ENCODE results near the gene METTL25B. TPM values are rescaled to one million over a fixed set of nuclear protein-coding genes. Genes with fewer than 3 reads are reported as not detected.
A peak's percentile ranks its signal among the peaks of the same experiment; 100 is the strongest.

METTL25B gene
- total and polyA plus RNA-seq, 7 experiments from 2014 or later = 4.4 to 29.8 (median 29.0) TPM

DNA sequence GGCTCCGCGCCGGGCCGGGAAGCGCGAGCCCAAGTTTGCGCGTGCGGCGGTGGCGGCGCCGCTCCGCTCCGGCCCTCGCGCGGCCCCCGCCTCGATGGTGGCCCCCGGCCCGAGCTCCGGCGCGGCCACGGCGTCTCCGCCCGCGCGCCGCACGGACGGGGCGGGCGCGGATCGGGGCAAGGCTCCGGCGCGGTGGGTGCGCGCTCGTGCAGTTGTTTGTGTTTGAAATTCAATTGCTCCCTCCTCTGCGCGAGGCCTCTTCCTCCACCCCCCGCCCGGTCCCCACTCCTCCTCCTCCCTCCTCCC, 23.1 kb downstream of the METTL25B start, which contains the start of gene HDGF:
TSS of gene HDGF (minus strand) at position 225 of the 306 bp plus-strand sequence. CDS start 246 bp downstream, outside the sequence.
- Mint-ChIP-seq H3K27ac (peak within 1 kb of the TSS; percentile 85 to 96 (median 91)), H3K27me3 (no peaks in the 10 kb centered on the region), H3K36me3 (peaks cover 0 to 18% (median 0%) of the 10 kb centered on the region in 5 donors), H3K9me3 (no peaks in the 10 kb centered on the region), H3K4me1 (peaks cover 43 to 61% (median 51%) of the 10 kb centered on the region in 7 donors), H3K4me3 (peak within 1 kb of the TSS; percentile 88 to 98 (median 94))
- peak within 1 kb of the TSS; percentile 90 for H3K27ac ChIP-seq (ENCODE audit: low read depth, low read length)
- no peak for ATAC-seq
- CTCF ChIA-PET = interaction anchor here (0.7 to 1.8 kb wide), 4 partner anchors 24 to 63 kb away, joined by 3 to 6 read pairs (median 3); partner anchors contain the start of gene METTL25B
- peaks cover 38 to 41% of the 10 kb centered on the region in 2 donors for H3K4me1 ChIP-seq (ENCODE audit: control insufficient read depth in 2 of 2, insufficient read depth in 2 of 2, low read length in 2 of 2)
- POLR2A ChIA-PET = interaction anchor here (0.6 to 4.5 kb wide), 7 partner anchors 10 to 388 kb away, joined by 3 to 64 read pairs (median 11); partner anchors contain the start of genes ISG20L2, METTL25B, MRPL24 and PRCC
- intact Hi-C loops (cut with micrococcal nuclease) = loop anchor here (1.0 kb wide), 6 partner anchors 10 to 413 kb away; partner anchors contain the start of genes ISG20L2 (in 2 of the 2), METTL25B (in 2 of the 2), MRPL24 (in 2 of the 2) and PRCC (in 2 of the 2)
- DNase-seq = no peak
- peak within 1 kb of the TSS; percentile 93 for H3K4me3 ChIP-seq (ENCODE audit: low read length)
- no peaks in the 10 kb centered on the region for H3K27me3 ChIP-seq (ENCODE audit: control insufficient read depth in 2 of 2, insufficient read depth in 2 of 2, low read length in 2 of 2)
- H3K36me3 ChIP-seq (ENCODE audit: control insufficient read depth in 2 of 3, insufficient read depth in 3 of 3, low read length in 3 of 3) = peaks cover 0 to 6% (median 0%) of the 10 kb centered on the region in 3 experiments
- H3K9me3 ChIP-seq (ENCODE audit: control insufficient read depth in 2 of 3, low read length in 3 of 3) = no peaks in the 10 kb centered on the region

DNA sequence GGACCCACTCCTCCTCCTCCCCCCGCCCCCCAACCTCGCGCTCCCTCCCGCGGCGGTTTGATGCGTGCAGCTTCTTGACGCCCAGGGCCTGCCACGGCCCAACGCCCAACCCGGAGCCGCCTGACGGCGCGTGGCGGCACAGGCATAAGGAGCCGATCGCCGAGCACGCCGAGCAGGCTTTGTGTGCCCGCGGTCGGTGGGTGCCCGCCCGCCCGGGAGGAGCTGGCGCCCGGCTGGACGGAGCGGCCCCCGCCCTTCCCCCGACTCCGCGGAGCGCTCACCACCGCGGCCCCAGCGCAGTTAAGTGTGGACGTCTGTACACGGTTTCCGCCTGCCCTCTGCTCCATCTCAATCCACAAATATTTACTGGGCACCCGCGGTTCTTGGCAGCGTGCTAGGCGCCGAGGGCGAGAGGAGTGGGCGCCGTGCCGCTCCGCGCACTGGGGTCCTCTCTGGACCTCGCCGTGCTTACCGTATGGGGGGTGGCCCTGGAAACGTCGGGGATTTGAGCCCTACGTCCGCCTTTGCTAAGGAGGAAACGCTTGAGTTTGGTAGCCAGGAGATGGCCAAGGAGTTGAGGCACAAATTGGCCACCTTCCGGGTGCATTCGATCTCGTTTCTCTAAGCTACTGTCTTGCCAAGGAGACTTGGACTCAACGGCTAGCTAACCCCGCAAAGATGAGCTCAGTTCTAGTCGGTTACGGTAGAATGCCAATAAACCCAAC, 23.6 kb downstream of the METTL25B start:
- Mint-ChIP-seq H3K36me3 (peaks cover 0 to 18% (median 0%) of the 10 kb centered on the region in 5 donors), H3K27me3 (no peaks in the 10 kb centered on the region), H3K4me1 (peaks cover 38 to 57% (median 46%) of the 10 kb centered on the region in 7 donors), H3K27ac (peak overlapping the region; percentile 82 to 96 (median 90)), H3K9me3 (no peaks in the 10 kb centered on the region), H3K4me3 (peak overlapping the region; percentile 88 to 98 (median 92))
- H3K9me3 ChIP-seq (ENCODE audit: control insufficient read depth in 2 of 3, low read length in 3 of 3) = no peaks in the 10 kb centered on the region
- DNase-seq (peak; percentile 83 to 98 (median 92)), ATAC-seq (peak; percentile 96)
- intact Hi-C loops (cut with micrococcal nuclease) = loop anchor here (1.0 kb wide), 6 partner anchors 11 to 414 kb away; partner anchors contain the start of genes ISG20L2 (in 2 of the 2), METTL25B (in 2 of the 2), MRPL24 (in 2 of the 2) and PRCC (in 2 of the 2)
- H3K36me3 ChIP-seq (ENCODE audit: control insufficient read depth in 2 of 3, insufficient read depth in 3 of 3, low read length in 3 of 3) = peaks cover 0 to 6% (median 0%) of the 10 kb centered on the region in 3 experiments
- peak overlapping the region; percentile 93 for H3K4me3 ChIP-seq (ENCODE audit: low read length)
- POLR2A ChIA-PET = interaction anchor here (0.6 to 4.5 kb wide), 8 partner anchors 9 to 387 kb away, joined by 3 to 64 read pairs (median 8); partner anchors contain the start of genes ISG20L2, METTL25B, MRPL24 and PRCC
- H3K27ac ChIP-seq (ENCODE audit: low read depth, low read length) = peak overlapping the region; percentile 90
- H3K4me1 ChIP-seq (ENCODE audit: control insufficient read depth in 2 of 2, insufficient read depth in 2 of 2, low read length in 2 of 2) = peaks cover 36 to 38% of the 10 kb centered on the region in 2 donors
- CTCF ChIA-PET = interaction anchor here (0.7 to 1.8 kb wide), 7 partner anchors 11 to 62 kb away, joined by 3 to 6 read pairs (median 3); partner anchors contain the start of genes METTL25B, MRPL24 and PRCC
- no peaks in the 10 kb centered on the region for H3K27me3 ChIP-seq (ENCODE audit: control insufficient read depth in 2 of 2, insufficient read depth in 2 of 2, low read length in 2 of 2)

DNA sequence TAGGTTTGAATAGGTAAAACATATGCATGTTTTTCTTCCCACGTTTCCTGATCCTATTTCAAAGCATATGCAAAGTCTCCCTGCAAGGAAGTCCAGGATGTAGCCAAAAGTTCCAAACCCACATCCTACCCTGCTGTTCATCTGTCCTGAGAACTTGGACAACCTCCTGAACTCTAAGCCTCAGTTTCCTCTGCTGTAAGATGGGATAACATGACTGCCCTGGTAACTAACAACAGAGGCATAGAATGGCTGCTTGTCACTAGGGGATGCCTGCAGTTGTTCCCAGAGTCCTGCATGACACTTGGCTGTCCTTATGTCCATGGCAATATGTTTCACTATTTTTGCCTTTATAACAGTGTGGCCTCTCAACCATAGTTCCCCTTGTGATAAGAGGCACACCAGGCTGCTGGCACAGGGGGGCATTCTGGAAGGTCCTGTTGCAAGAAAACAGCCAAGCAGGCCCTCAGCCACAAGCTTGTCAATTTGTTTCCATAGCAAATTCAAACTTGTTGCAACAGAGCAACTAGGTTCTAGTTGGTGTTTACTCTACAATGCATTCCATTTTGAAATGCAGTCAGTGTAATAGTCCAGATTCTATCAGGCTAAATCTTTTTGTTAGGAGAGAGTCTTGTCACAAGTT, 24.7 kb downstream of the METTL25B start:
- H3K4me3 ChIP-seq (ENCODE audit: low read length) = peak overlapping the region; percentile 93
- peaks cover 31 to 49% (median 37%) of the 10 kb centered on the region in 7 donors for H3K4me1 Mint-ChIP-seq
- peaks cover 0 to 6% (median 0%) of the 10 kb centered on the region in 3 experiments for H3K36me3 ChIP-seq (ENCODE audit: control insufficient read depth in 2 of 3, insufficient read depth in 3 of 3, low read length in 3 of 3)
- H3K9me3 Mint-ChIP-seq = no peaks in the 10 kb centered on the region
- H3K4me1 ChIP-seq (ENCODE audit: control insufficient read depth in 2 of 2, insufficient read depth in 2 of 2, low read length in 2 of 2) = peaks cover 28 to 30% of the 10 kb centered on the region in 2 donors
- POLR2A ChIA-PET = interaction anchor here (1.3 to 4.5 kb wide), 5 partner anchors 8 to 25 kb away, joined by 4 to 64 read pairs (median 24); partner anchors contain the start of genes ISG20L2, METTL25B, MRPL24 and PRCC
- no peaks in the 10 kb centered on the region for H3K27me3 Mint-ChIP-seq
- CTCF ChIA-PET = interaction anchor here (0.9 to 1.4 kb wide), 2 partner anchors 12 to 27 kb away, joined by 4 to 6 read pairs; partner anchors contain the start of gene MRPL24
- no peaks in the 10 kb centered on the region for H3K9me3 ChIP-seq (ENCODE audit: control insufficient read depth in 2 of 3, low read length in 3 of 3)
- peak overlapping the region; percentile 39 to 96 (median 85) for H3K27ac Mint-ChIP-seq
- H3K36me3 Mint-ChIP-seq = peaks cover 0 to 18% (median 0%) of the 10 kb centered on the region in 5 donors
- no peak for DNase-seq
- intact Hi-C loops (cut with micrococcal nuclease) = no loop called here
- H3K4me3 Mint-ChIP-seq = peak overlapping the region; percentile 88 to 98 (median 92)
- H3K27ac ChIP-seq (ENCODE audit: low read depth, low read length) = peak overlapping the region; percentile 90
- no peak for ATAC-seq
- no peaks in the 10 kb centered on the region for H3K27me3 ChIP-seq (ENCODE audit: control insufficient read depth in 2 of 2, insufficient read depth in 2 of 2, low read length in 2 of 2)

DNA sequence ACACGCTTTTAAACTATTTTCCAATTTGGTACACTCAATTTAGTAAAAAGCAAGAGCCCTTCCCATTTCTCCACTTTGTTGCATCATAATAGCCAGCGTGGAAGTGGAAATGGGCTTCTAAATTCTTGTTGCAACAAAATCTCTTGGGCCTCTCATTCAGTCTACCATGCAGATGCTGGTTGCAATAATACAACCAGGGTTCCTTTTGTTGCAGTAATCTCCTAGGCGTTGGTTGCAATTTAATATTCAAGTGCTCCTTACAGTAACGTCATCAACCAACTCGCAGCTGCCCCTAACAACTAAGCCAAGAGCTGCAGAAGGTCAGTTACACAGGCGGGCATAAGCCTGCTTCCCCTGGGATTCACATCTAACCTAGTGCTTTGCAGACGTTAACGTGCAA, 25.9 kb downstream of the METTL25B start:
- ChIA-PET POLR2A (interaction anchor here (1.6 kb wide), 1 partner anchor 12 kb away, joined by 3 read pairs; no protein-coding TSS in a partner anchor), CTCF (no interaction called here)
- no peak overlapping the region for H3K4me3 ChIP-seq (ENCODE audit: low read length)
- DNase-seq (no peak), ATAC-seq (no peak)
- Mint-ChIP-seq H3K4me1 (peaks cover 20 to 42% (median 29%) of the 10 kb centered on the region in 7 donors), H3K9me3 (no peaks in the 10 kb centered on the region), H3K4me3 (peak overlapping the region in 2 of 10 donors; percentile 21 to 37), H3K27ac (no peak overlapping the region), H3K36me3 (peaks cover 0 to 8% (median 0%) of the 10 kb centered on the region in 5 donors), H3K27me3 (no peaks in the 10 kb centered on the region)
- no peaks in the 10 kb centered on the region for H3K27me3 ChIP-seq (ENCODE audit: control insufficient read depth in 2 of 2, insufficient read depth in 2 of 2, low read length in 2 of 2)
- H3K9me3 ChIP-seq (ENCODE audit: control insufficient read depth in 2 of 3, low read length in 3 of 3) = no peaks in the 10 kb centered on the region
- peaks cover 0 to 6% (median 0%) of the 10 kb centered on the region in 3 experiments for H3K36me3 ChIP-seq (ENCODE audit: control insufficient read depth in 2 of 3, insufficient read depth in 3 of 3, low read length in 3 of 3)
- no peak overlapping the region for H3K27ac ChIP-seq (ENCODE audit: low read depth, low read length)
- peaks cover 16 to 17% of the 10 kb centered on the region in 2 donors for H3K4me1 ChIP-seq (ENCODE audit: control insufficient read depth in 2 of 2, insufficient read depth in 2 of 2, low read length in 2 of 2)
- intact Hi-C loops (cut with micrococcal nuclease) = no loop called here

DNA sequence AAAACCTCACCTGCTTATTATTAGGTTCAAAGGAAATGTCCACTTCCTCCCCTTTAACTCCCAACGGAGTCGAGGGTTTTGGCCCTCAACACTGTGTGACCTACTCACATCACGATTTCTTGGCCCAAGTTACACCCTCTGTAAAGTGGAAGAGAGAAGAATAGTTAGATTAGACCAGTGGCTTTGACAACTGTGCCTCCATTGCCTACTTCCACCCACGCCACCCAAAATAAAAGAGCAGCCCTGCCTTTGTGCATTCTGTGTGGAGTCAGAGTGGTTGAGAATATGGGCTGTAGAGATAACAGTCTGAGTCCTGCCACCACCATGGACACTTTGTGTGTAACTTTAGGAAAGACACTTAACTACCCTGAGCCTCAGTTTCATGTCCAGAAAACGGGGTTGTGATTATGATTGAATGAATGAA, 27.3 kb downstream of the METTL25B start:
- CTCF ChIA-PET = interaction anchor here (1.4 to 2.7 kb wide), 2 partner anchors 14 to 30 kb away, joined by 4 to 7 read pairs; partner anchors contain the start of gene MRPL24

More for the DNA sequence above, 27.3 kb downstream of the METTL25B start:
- Histone ChIP-seq H3K27ac (ENCODE audit: low read depth, low read length) (no peak overlapping the region), H3K9me3 (ENCODE audit: control insufficient read depth in 2 of 3, low read length in 3 of 3) (no peaks in the 10 kb centered on the region), H3K36me3 (ENCODE audit: control insufficient read depth in 2 of 3, insufficient read depth in 3 of 3, low read length in 3 of 3) (peaks cover 0 to 6% (median 0%) of the 10 kb centered on the region in 3 experiments), H3K4me1 (ENCODE audit: control insufficient read depth in 2 of 2, insufficient read depth in 2 of 2, low read length in 2 of 2) (peaks cover 4 to 7% of the 10 kb centered on the region in 2 donors), H3K4me3 (ENCODE audit: low read length) (no peak overlapping the region), H3K27me3 (ENCODE audit: control insufficient read depth in 2 of 2, insufficient read depth in 2 of 2, low read length in 2 of 2) (no peaks in the 10 kb centered on the region)
- Mint-ChIP-seq H3K9me3 (no peaks in the 10 kb centered on the region), H3K27ac (no peak overlapping the region), H3K4me3 (peak overlapping the region in 1 of 10 donors; percentile 29), H3K27me3 (no peaks in the 10 kb centered on the region), H3K4me1 (peaks cover 9 to 29% (median 19%) of the 10 kb centered on the region in 7 donors), H3K36me3 (peaks cover 0 to 3% (median 0%) of the 10 kb centered on the region in 5 donors)
- POLR2A ChIA-PET = interaction anchor here (1.6 to 2.2 kb wide), 3 partner anchors 11 to 27 kb away, joined by 3 to 7 read pairs (median 6); partner anchors contain the start of genes ISG20L2, METTL25B and MRPL24
- intact Hi-C loops (cut with micrococcal nuclease) = no loop called here
- DNase-seq (no peak), ATAC-seq (no peak)

Measured in naive thymus-derived CD4-positive, alpha-beta T cell (primary cell).